HCT116 (cell line): ENCODE measurements around the gene ARRDC4. TPM values are rescaled to one million over a fixed set of nuclear protein-coding genes. Genes with fewer than 3 reads are reported as not detected.

Experiments
- ATAC-seq: fragments of 200-7000 bp; cut with Tn5 transposase; 2 replicates; pipeline ENCODE4 v1.9.1; 2020; ENCODE audit warnings: mild to moderate bottlenecking, moderate library complexity
- BruUV-seq: library from RNA; stranded (reverse); fragments of 400-500 nt; replicated peaks from 2 replicates; lab custom pipeline; 2021; lab: Mats Ljungman, UMichigan
- CTCF ChIA-PET: fragments of 300-600 bp; sonication (Branson Sonifier 250); formaldehyde crosslinking; loops from one replicate; lab custom pipeline; 2021; ENCODE audit warnings: antibody characterized with exemption; lab: Charles Lee
- POLR2A ChIA-PET: fragments of 300-600, 350-600 bp; sonication (Branson Sonifier 250); formaldehyde crosslinking; loops from one replicate; lab custom pipeline; 2021; ENCODE audit warnings: antibody characterized with exemption; lab: Charles Lee
- RAD21 ChIA-PET, 2 experiments: fragments of 300-600 bp; sonication (Branson Sonifier 250); formaldehyde crosslinking; loops; one replicate each; lab custom pipeline; 2023; ENCODE audit warnings: low total read pairs in 2 of 2; ENCODE audit not compliant: uncharacterized antibody in 2 of 2, unreplicated experiment in 2 of 2, low non-redundant PET in 1 of 2; lab: Charles Lee
- DNase-seq: peaks from one replicate; pipeline ENCODE4 v3.0.0-alpha.2; 2010; ENCODE audit warnings: low read depth, low spot score
- H2AFZ ChIP-seq: fragments of 200-600 bp; shearing (Covaris generic), sonication (generic); 2 replicates; pipeline ENCODE4 v1.6.1; 2017; ENCODE audit warnings: low read depth, mixed run types, mixed read lengths, antibody characterized with exemption, low read length; ENCODE audit not compliant: poor library complexity, severe bottlenecking
- H3K27ac ChIP-seq: 2 replicates; pipeline ENCODE4 v1.5.1; 2012; ENCODE audit warnings: low read depth, low read length
- H3K27me3 ChIP-seq: fragments of 200-600 bp; sonication (generic); 2 replicates; pipeline ENCODE4 v1.6.1; 2016; ENCODE audit warnings: mixed run types, low read length, mixed read lengths; ENCODE audit not compliant: insufficient read depth
- H3K36me3 ChIP-seq, 2 experiments: fragments of 200-500 bp in 1 of 2; fragments of 200-600 bp in 1 of 2; sonication (Bioruptor generic) in 1 of 2; sonication (generic) in 1 of 2; 2 replicates each; pipeline versions ENCODE4 v1.5.1 to v1.6.1; 2014 to 2016; ENCODE audit warnings: low read length in 2 of 2, inconsistent platforms in 1 of 2, mixed read lengths in 1 of 2, mixed run types in 1 of 2; ENCODE audit not compliant: insufficient read depth in 2 of 2, control insufficient read depth in 1 of 2
- H3K4me1 ChIP-seq, 2 experiments: fragments of 200-600 bp in 1 of 2; sonication (generic) in 1 of 2; 2 replicates each; pipeline versions ENCODE4 v1.5.1 to v1.6.1; 2012 to 2017; ENCODE audit warnings: low read length in 2 of 2, inconsistent platforms in 1 of 2, mild to moderate bottlenecking in 1 of 2, mixed read lengths in 1 of 2, mixed run types in 1 of 2, moderate library complexity in 1 of 2; ENCODE audit not compliant: insufficient read depth in 2 of 2, control insufficient read depth in 1 of 2
- H3K4me2 ChIP-seq: fragments of 200-600 bp; sonication (generic); 2 replicates; pipeline ENCODE4 v1.6.1; 2017; ENCODE audit warnings: mixed run types, low read length, mixed read lengths
- H3K4me3 ChIP-seq, 2 experiments: fragments of 200-600 bp in 1 of 2; sonication (generic) in 1 of 2; replicated peaks in 1 of 2; 2 replicates each; pipeline ENCODE4 v1.5.1; 2011 to 2016; ENCODE audit warnings: low read length in 2 of 2, control low read depth in 1 of 2, low read depth in 1 of 2, mild to moderate bottlenecking in 1 of 2, mixed read lengths in 1 of 2, mixed run types in 1 of 2
- H3K79me2 ChIP-seq: fragments of 200-600 bp; sonication (generic); 2 replicates; pipeline ENCODE4 v1.6.1; 2017; ENCODE audit warnings: mild to moderate bottlenecking, mixed run types, low read length, moderate library complexity, mixed read lengths; ENCODE audit not compliant: insufficient read depth
- H3K9ac ChIP-seq: fragments of 200-600 bp; sonication (generic); 2 replicates; pipeline ENCODE4 v1.6.1; 2016; ENCODE audit warnings: low read length, mixed read lengths
- H3K9me2 ChIP-seq: fragments of 200-600 bp; sonication (generic), shearing (Covaris generic); 2 replicates; pipeline ENCODE4 v1.6.1; 2017; ENCODE audit warnings: mixed run types, mild to moderate bottlenecking, moderate library complexity; ENCODE audit not compliant: insufficient read depth
- H3K9me3 ChIP-seq, 2 experiments: fragments of 200-500 bp in 1 of 2; fragments of 200-600 bp in 1 of 2; sonication (Bioruptor generic) in 1 of 2; sonication (generic) in 1 of 2; 2 replicates each; pipeline ENCODE4 v1.6.1; 2014 to 2017; ENCODE audit warnings: low read length in 2 of 2, mixed read lengths in 2 of 2, inconsistent platforms in 1 of 2, low read depth in 1 of 2, mild to moderate bottlenecking in 1 of 2, mixed run types in 1 of 2, moderate library complexity in 1 of 2; ENCODE audit not compliant: control insufficient read depth in 1 of 2, insufficient read depth in 1 of 2
- H4K20me1 ChIP-seq: fragments of 200-600 bp; sonication (generic), shearing (Covaris generic); 2 replicates; pipeline ENCODE4 v1.6.1; 2017; ENCODE audit warnings: mixed run types, mild to moderate bottlenecking, moderate library complexity; ENCODE audit not compliant: insufficient read depth
- CBX3 ChIP-seq: IDR thresholded peaks from 2 replicates; pipeline ENCODE4 v1.6.1; 2012; ENCODE audit warnings: low read depth
- CEBPB ChIP-seq: IDR thresholded peaks from 2 replicates; pipeline ENCODE4 v1.6.1; 2012; ENCODE audit warnings: low read depth
- CTCF ChIP-seq, 3 experiments: fragments of 200-600 bp in 1 of 3; sonication (generic) in 1 of 3; IDR thresholded peaks in 2 of 3; conservative IDR thresholded peaks in 1 of 3; 2 replicates each; pipeline ENCODE4 v1.5.1; 2012 to 2017; ENCODE audit warnings: low read depth in 2 of 3, low read length in 2 of 3, antibody characterized with exemption in 1 of 3, borderline replicate concordance in 1 of 3, control low read depth in 1 of 3, mild to moderate bottlenecking in 1 of 3, mixed read lengths in 1 of 3, mixed run types in 1 of 3, moderate library complexity in 1 of 3; ENCODE audit not compliant: insufficient read depth in 1 of 3
- EGR1 ChIP-seq: IDR thresholded peaks from 2 replicates; pipeline ENCODE4 v1.6.1; 2012; ENCODE audit warnings: low read depth
- ELF1 ChIP-seq: IDR thresholded peaks from 2 replicates; pipeline ENCODE4 v1.6.1; 2012; ENCODE audit warnings: low read depth, borderline replicate concordance
- EZH2 ChIP-seq: fragments of 200-600 bp; sonication (generic); IDR thresholded peaks from 2 replicates; pipeline ENCODE4 v1.6.1; 2017; ENCODE audit warnings: antibody characterized with exemption, mixed run types
- FOSL1 ChIP-seq: IDR thresholded peaks from 2 replicates; pipeline ENCODE4 v1.6.1; 2012; ENCODE audit warnings: low read depth
- MAX ChIP-seq: IDR thresholded peaks from 2 replicates; pipeline ENCODE4 v1.6.1; 2012
- POLR2A ChIP-seq: IDR thresholded peaks from 2 replicates; pipeline ENCODE4 v1.7.0; 2011; ENCODE audit warnings: borderline replicate concordance; ENCODE audit not compliant: insufficient read depth, insufficient read length; ENCODE audit errors: extremely low read depth
- POLR2AphosphoS5 ChIP-seq: IDR thresholded peaks from 2 replicates; pipeline ENCODE4 v1.6.1; 2011; ENCODE audit warnings: mild to moderate bottlenecking, low read depth, low read length, moderate library complexity
- RAD21 ChIP-seq: IDR thresholded peaks from 2 replicates; pipeline ENCODE4 v1.6.1; 2012; ENCODE audit warnings: low read depth, mild to moderate bottlenecking
- REST ChIP-seq: IDR thresholded peaks from 2 replicates; pipeline ENCODE4 v1.6.1; 2012; ENCODE audit warnings: low read depth
- SP1 ChIP-seq: IDR thresholded peaks from 2 replicates; pipeline ENCODE4 v1.6.1; 2012; ENCODE audit warnings: low read depth
- TCF7L2 ChIP-seq: IDR thresholded peaks from 2 replicates; pipeline ENCODE4 v1.7.0; 2011; ENCODE audit warnings: borderline replicate concordance, inconsistent platforms; ENCODE audit not compliant: insufficient read depth, insufficient read length; ENCODE audit errors: extremely low read depth
- YY1 ChIP-seq: IDR thresholded peaks from 2 replicates; pipeline ENCODE4 v1.6.1; 2011; ENCODE audit warnings: low read length, low read depth, moderate library complexity, mild to moderate bottlenecking; ENCODE audit not compliant: insufficient replicate concordance; ENCODE audit errors: extremely low read depth
- ZFX ChIP-seq: fragments of 450-650 bp; IDR thresholded peaks from 2 replicates; pipeline ENCODE4 v1.6.1; 2017
- ZNF274 ChIP-seq: fragments of 200-500 bp; sonication (Bioruptor generic); IDR thresholded peaks from 2 replicates; pipeline ENCODE4 v1.6.1; 2014; ENCODE audit warnings: mild to moderate bottlenecking, low read depth, low read length, inconsistent platforms
- intact Hi-C: fragments of 100-400 bp; cut with micrococcal nuclease; formaldehyde crosslinking; loops from 2 replicates; pipeline ENCODE4 v1.10.0; 2022
- total RNA-seq: library from RNA; stranded (reverse); gene quantifications from one replicate; pipeline ENCODE4 v1.2.1, GENCODE V29; 2021; ENCODE audit not compliant: unreplicated experiment

ARRDC4 gene
- total RNA-seq, 1 experiment from 2014 or later: 19.6 TPM

GRCh38 chr15:97979140-97979520 is 18.6 kb downstream of the ARRDC4 start:
- H3K79me2 ChIP-seq: no peaks in the 10 kb centered on the region
- no peaks in the 10 kb centered on the region for H4K20me1 ChIP-seq
- H3K27ac ChIP-seq: no peak overlapping the region
- H3K4me2 ChIP-seq: no peak overlapping the region
- no peak overlapping the region for H3K9ac ChIP-seq
- H3K4me1 ChIP-seq: peaks cover 0 to 5% of the 10 kb centered on the region in 2 experiments; a peak in 1 of 4 replicates
- no peak for DNase-seq
- no peaks in the 10 kb centered on the region for H3K9me2 ChIP-seq
- ATAC-seq: no peak
- no peaks in the 10 kb centered on the region for H3K9me3 ChIP-seq
- RAD21 ChIA-PET: no interaction called here
- no peak overlapping the region for H3K4me3 ChIP-seq
- CTCF ChIA-PET: no interaction called here
- intact Hi-C loops: no loop called here
- POLR2A ChIA-PET: no interaction called here
- BruUV-seq: no TSS peak
- H2AFZ ChIP-seq: no peak overlapping the region
- no peaks in the 10 kb centered on the region for H3K36me3 ChIP-seq
- TF ChIP-seq RAD21 (no peak), POLR2A (no peak), ZNF274 (no peak), POLR2AphosphoS5 (no peak)
- H3K27me3 ChIP-seq: 0 out of 2 replicates have a peak, but pooled peaks cover 3% of the 10 kb centered on the region

GRCh38 chr15:97981058-97981457 is 20.6 kb downstream of the ARRDC4 start:
- intact Hi-C loops: no loop called here
- ChIA-PET CTCF (no interaction called here), POLR2A (no interaction called here), RAD21 (no interaction called here)
- Histone ChIP-seq H3K4me1 (peaks cover 0 to 5% of the 10 kb centered on the region in 2 experiments; a peak in 1 of 4 replicates), H3K9ac (no peak overlapping the region), H3K4me3 (no peak overlapping the region), H3K36me3 (no peaks in the 10 kb centered on the region), H2AFZ (no peak overlapping the region), H3K9me2 (no peaks in the 10 kb centered on the region), H3K27ac (no peak overlapping the region), H3K4me2 (no peak overlapping the region), H3K79me2 (no peaks in the 10 kb centered on the region), H3K27me3 (0 out of 2 replicates have a peak, but pooled peaks cover 3% of the 10 kb centered on the region), H3K9me3 (no peaks in the 10 kb centered on the region), H4K20me1 (no peaks in the 10 kb centered on the region)
- ATAC-seq (no peak), DNase-seq (no peak)
- BruUV-seq: no TSS peak
- TF ChIP-seq POLR2AphosphoS5 (no peak), ZFX (no peak), FOSL1 (no peak), TCF7L2 (no peak), EGR1 (no peak), CEBPB (no peak), CTCF (IDR thresholded peaks at IDR 0.05 in 2 of 3, conservative IDR thresholded peaks at IDR 0.05 in 1 of 3; ENCODE audit: borderline replicate concordance in 1 of 3, insufficient read depth in 1 of 3, low read depth in 2 of 3, low read length in 2 of 3) (no peak), YY1 (no peak), EZH2 (no peak), SP1 (no peak), REST (no peak), ELF1 (no peak), ZNF274 (no peak), MAX (no peak), CBX3 (no peak)
